Measurements from ENCODE around the gene PDE6A.

The PDE6A gene

DNA sequence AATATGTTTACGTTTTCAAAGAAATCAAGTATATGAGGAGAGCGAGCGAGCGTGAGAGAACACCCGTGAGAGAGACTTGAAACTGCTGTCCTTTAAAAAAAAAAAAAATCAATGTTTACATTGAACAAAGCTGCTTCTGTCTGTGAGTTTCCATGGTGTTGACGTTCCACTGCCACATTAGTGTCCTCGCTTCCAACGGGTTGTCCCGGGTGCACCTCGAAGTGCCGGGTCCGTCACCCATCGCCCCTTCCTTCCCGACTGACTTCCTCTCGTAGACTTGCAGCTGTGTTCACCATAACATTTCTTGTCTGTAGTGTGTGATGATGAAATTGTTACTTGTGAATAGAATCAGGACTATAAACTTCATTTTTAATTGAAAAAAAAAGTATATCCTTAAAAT, 97.0 kb downstream of the PDE6A start:
- TF ChIP-seq, protein P1, sequence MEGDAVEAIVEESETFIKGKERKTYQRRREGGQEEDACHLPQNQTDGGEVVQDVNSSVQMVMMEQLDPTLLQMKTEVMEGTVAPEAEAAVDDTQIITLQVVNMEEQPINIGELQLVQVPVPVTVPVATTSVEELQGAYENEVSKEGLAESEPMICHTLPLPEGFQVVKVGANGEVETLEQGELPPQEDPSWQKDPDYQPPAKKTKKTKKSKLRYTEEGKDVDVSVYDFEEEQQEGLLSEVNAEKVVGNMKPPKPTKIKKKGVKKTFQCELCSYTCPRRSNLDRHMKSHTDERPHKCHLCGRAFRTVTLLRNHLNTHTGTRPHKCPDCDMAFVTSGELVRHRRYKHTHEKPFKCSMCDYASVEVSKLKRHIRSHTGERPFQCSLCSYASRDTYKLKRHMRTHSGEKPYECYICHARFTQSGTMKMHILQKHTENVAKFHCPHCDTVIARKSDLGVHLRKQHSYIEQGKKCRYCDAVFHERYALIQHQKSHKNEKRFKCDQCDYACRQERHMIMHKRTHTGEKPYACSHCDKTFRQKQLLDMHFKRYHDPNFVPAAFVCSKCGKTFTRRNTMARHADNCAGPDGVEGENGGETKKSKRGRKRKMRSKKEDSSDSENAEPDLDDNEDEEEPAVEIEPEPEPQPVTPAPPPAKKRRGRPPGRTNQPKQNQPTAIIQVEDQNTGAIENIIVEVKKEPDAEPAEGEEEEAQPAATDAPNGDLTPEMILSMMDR (IDR thresholded peaks at IDR 0.05) = no peak
- no peak overlapping the region for H3K9ac ChIP-seq
- no peaks in the 10 kb centered on the region for H3K36me3 ChIP-seq (ENCODE audit: control insufficient read depth, insufficient read depth, low read length)
- no peak overlapping the region for H2AFZ ChIP-seq
- H3K79me2 ChIP-seq = no peaks in the 10 kb centered on the region
- no peak overlapping the region for H3K4me3 ChIP-seq (ENCODE audit: low read depth, low read length)
- no peaks in the 10 kb centered on the region for H3K4me1 ChIP-seq
- no peaks in the 10 kb centered on the region for H3K27me3 ChIP-seq (ENCODE audit: control insufficient read depth, insufficient read depth, low read length)
- H3K4me2 ChIP-seq (ENCODE audit: low read length) = no peak overlapping the region
- no peak overlapping the region for H3K27ac ChIP-seq
- H3K9me3 ChIP-seq (ENCODE audit: control insufficient read depth, low read length) = no peaks in the 10 kb centered on the region

DNA sequence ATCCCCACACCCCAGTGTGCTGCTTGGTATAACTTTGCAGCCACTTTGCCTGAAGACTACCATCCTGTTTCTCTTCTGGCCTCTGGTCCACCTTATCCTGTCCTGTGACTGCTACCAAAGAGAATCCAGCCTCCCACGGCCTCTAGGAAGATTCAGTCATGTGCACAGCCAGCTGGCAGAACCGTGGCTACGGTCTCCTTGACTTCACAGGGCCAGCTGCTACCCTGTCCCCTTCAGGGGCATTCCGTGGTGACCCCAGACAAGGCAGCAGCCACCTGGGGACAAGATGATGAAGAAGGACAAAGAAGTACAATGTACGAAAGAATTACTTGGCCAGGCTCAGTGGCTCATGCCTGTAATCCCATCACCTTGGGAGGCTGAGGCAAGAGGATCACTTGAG, 98.6 kb downstream of the PDE6A start:
- H3K9ac ChIP-seq = no peak overlapping the region
- TF ChIP-seq, protein P1 (IDR thresholded peaks at IDR 0.05) = no peak
- H3K27me3 ChIP-seq (ENCODE audit: control insufficient read depth, insufficient read depth, low read length) = no peaks in the 10 kb centered on the region
- no peaks in the 10 kb centered on the region for H3K36me3 ChIP-seq (ENCODE audit: control insufficient read depth, insufficient read depth, low read length)
- H3K4me2 ChIP-seq (ENCODE audit: low read length) = no peak overlapping the region
- H3K79me2 ChIP-seq = no peaks in the 10 kb centered on the region
- H3K27ac ChIP-seq = no peak overlapping the region
- H3K4me3 ChIP-seq (ENCODE audit: low read depth, low read length) = no peak overlapping the region
- no peaks in the 10 kb centered on the region for H3K9me3 ChIP-seq (ENCODE audit: control insufficient read depth, low read length)
- H2AFZ ChIP-seq = no peak overlapping the region
- H3K4me1 ChIP-seq = no peaks in the 10 kb centered on the region

DNA sequence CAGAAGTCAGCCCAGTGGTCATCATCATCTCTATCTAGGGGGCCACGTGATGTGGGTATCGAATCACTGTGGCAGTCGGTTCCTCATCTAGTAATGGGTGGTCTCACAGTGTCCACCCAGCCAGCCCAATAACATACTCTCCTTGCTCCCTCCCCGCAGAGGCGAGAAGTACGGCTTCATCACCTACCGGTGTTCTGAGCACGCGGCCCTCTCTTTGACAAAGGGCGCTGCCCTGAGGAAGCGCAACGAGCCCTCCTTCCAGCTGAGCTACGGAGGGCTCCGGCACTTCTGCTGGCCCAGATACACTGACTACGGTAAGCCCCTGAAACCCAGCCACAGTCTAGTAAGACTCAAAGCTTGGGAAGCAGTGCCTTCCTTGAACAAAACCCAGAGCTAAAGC, 99.0 kb downstream of the PDE6A start:
- no peaks in the 10 kb centered on the region for H3K79me2 ChIP-seq
- no peak overlapping the region for H3K27ac ChIP-seq
- no peak overlapping the region for H3K9ac ChIP-seq
- no peaks in the 10 kb centered on the region for H3K9me3 ChIP-seq (ENCODE audit: control insufficient read depth, low read length)
- no peak overlapping the region for H2AFZ ChIP-seq
- TF ChIP-seq, protein P1 (IDR thresholded peaks at IDR 0.05) = no peak
- H3K36me3 ChIP-seq (ENCODE audit: control insufficient read depth, insufficient read depth, low read length) = no peaks in the 10 kb centered on the region
- no peak overlapping the region for H3K4me3 ChIP-seq (ENCODE audit: low read depth, low read length)
- H3K4me2 ChIP-seq (ENCODE audit: low read length) = no peak overlapping the region
- no peaks in the 10 kb centered on the region for H3K4me1 ChIP-seq
- H3K27me3 ChIP-seq (ENCODE audit: control insufficient read depth, insufficient read depth, low read length) = no peaks in the 10 kb centered on the region

DNA sequence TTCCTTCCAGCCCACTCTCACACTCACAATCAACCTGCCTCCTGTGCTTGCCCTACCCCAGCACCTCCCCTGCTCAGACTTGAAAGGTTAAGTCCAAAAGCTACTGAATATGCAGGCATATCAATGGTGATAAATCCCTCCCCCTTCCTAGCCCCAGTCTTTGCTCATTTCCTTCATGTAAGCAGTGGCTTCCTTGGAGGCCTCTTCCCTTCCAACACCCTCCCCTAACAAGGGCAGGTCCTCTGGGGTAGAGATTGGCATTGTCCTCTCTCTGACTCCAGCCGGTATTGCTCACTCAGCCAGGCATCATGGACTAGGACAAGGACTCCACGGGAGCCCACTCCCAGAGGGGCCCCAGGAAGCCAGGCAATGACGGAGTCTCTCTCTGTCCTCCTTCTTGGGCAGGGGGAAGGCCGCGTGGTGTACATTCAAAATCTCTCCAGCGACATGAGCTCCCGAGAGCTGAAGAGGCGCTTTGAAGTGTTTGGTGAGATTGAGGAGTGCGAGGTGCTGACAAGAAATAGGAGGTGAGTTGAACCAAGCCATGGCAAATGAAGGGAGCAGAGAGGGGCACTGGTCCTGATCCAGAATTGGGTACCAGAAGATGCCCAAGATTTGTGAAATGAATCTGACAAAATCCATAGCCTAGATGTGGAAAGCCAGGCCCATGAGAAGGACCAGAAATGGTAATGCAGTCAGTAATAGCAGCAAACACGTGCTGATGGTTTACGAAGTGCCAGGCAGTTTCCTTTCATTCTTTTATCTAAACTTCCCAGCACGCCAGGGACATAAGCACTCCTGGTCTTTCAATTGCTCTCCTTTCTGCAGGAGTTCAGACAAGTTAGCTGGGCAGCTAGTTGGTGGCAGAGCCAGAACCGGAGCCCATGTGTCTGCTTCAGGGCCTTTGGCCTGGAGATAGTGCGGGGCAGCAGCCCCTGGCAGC, 102.5 kb downstream of the PDE6A start:
- Histone ChIP-seq H3K27ac (no peak overlapping the region), H3K4me3 (ENCODE audit: low read depth, low read length) (no peak overlapping the region), H3K9ac (no peak overlapping the region), H3K4me1 (no peaks in the 10 kb centered on the region), H3K9me3 (ENCODE audit: control insufficient read depth, low read length) (no peaks in the 10 kb centered on the region), H3K79me2 (peaks cover 4% of the 10 kb centered on the region), H3K36me3 (ENCODE audit: control insufficient read depth, insufficient read depth, low read length) (no peaks in the 10 kb centered on the region), H2AFZ (no peak overlapping the region), H3K4me2 (ENCODE audit: low read length) (no peak overlapping the region), H3K27me3 (ENCODE audit: control insufficient read depth, insufficient read depth, low read length) (no peaks in the 10 kb centered on the region)
- TF ChIP-seq, protein P1 (IDR thresholded peaks at IDR 0.05) = no peak

Measured in parathyroid adenoma (tissue), 2 donors.